GM19193 (cell line): Measurements from ENCODE around the gene ANO7.

ENCODE experiments used
- POLR2A ChIP-seq: IDR thresholded peaks from 4 replicates; pipeline ENCODE4 v1.6.1; 2011; ENCODE audit not compliant: insufficient read depth, insufficient read length; ENCODE audit errors: extremely low read depth

Gene ANO7

GRCh38 chr2:241271706-241272302, 83.3 kb downstream of the ANO7 start:
- no peak for TF ChIP-seq POLR2A

GRCh38 chr2:241272303-241273209, 84.1 kb downstream of the ANO7 start:
- peak; percentile 66 for TF ChIP-seq POLR2A

GRCh38 chr2:241273210-241274020, 84.9 kb downstream of the ANO7 start:
- TF ChIP-seq POLR2A, result no peak

GRCh38 chr2:241274127-241274526, 85.7 kb downstream of the ANO7 start:
- TF ChIP-seq POLR2A, result no peak
